Keratinocyte (primary cell): ENCODE data around the gene SRPRB. TPM values are rescaled to one million over a fixed set of nuclear protein-coding genes. Genes with fewer than 3 reads are reported as not detected.

Experiments
- DNase-seq: peaks from one replicate; pipeline ENCODE4 v3.0.0-alpha.2; 2011; ENCODE audit warnings: low read depth, missing footprints, low spot score
- FAIRE-seq: peaks from 2 replicates; lab custom pipeline; 2011; peaks lifted over from hg19 to GRCh38; lab: Jason Lieb, UNC
- H2AFZ ChIP-seq: 2 replicates; pipeline ENCODE4 v1.6.0; 2012; ENCODE audit warnings: low read length, control low read depth, inconsistent platforms; ENCODE audit not compliant: control insufficient read depth
- H3K27ac ChIP-seq: 2 replicates; pipeline ENCODE4 v1.5.1; 2011; ENCODE audit warnings: low read length; ENCODE audit not compliant: control insufficient read depth, insufficient read depth
- H3K27me3 ChIP-seq: 3 replicates; pipeline ENCODE4 v1.6.0; 2011; ENCODE audit warnings: low read length; ENCODE audit not compliant: control insufficient read depth, insufficient read depth; ENCODE audit errors: extremely low read depth
- H3K36me3 ChIP-seq, 2 experiments: 2 replicates in 1 of 2; 3 replicates in 1 of 2; pipeline ENCODE4 v1.5.1; 2011; ENCODE audit warnings: low read length in 2 of 2, mild to moderate bottlenecking in 1 of 2; ENCODE audit not compliant: control insufficient read depth in 2 of 2, insufficient read depth in 2 of 2; ENCODE audit errors: extremely low read depth in 1 of 2
- H3K4me1 ChIP-seq: 3 replicates; pipeline ENCODE4 v1.5.1; 2011; ENCODE audit warnings: low read length; ENCODE audit not compliant: control insufficient read depth, insufficient read depth; ENCODE audit errors: extremely low read depth
- H3K4me2 ChIP-seq: 3 replicates; pipeline ENCODE4 v1.6.0; 2011; ENCODE audit warnings: low read depth, low read length; ENCODE audit not compliant: control insufficient read depth, insufficient read depth; ENCODE audit errors: extremely low read depth
- H3K4me3 ChIP-seq, 3 experiments: fragments of 200-600 bp in 1 of 3; sonication (generic) in 1 of 3; 2 replicates in 2 of 3; 3 replicates in 1 of 3; pipeline ENCODE4 v1.5.1; 2011 to 2016; ENCODE audit warnings: low read length in 3 of 3, mild to moderate bottlenecking in 3 of 3, control low read depth in 2 of 3, inconsistent platforms in 1 of 3, low read depth in 1 of 3, mixed read lengths in 1 of 3, mixed run types in 1 of 3, moderate library complexity in 1 of 3; ENCODE audit not compliant: control insufficient read depth in 2 of 3, insufficient read depth in 2 of 3; ENCODE audit errors: extremely low read depth in 1 of 3
- H3K79me2 ChIP-seq: 2 replicates; pipeline ENCODE4 v1.6.0; 2012; ENCODE audit warnings: low read length; ENCODE audit not compliant: control insufficient read depth, insufficient read depth
- H3K9ac ChIP-seq: 3 replicates; pipeline ENCODE4 v1.6.0; 2011; ENCODE audit warnings: low read length; ENCODE audit not compliant: control insufficient read depth, insufficient read depth; ENCODE audit errors: extremely low read depth
- H3K9me1 ChIP-seq: 3 replicates; pipeline ENCODE4 v1.6.0; 2011; ENCODE audit warnings: low read length; ENCODE audit not compliant: control insufficient read depth, insufficient read depth; ENCODE audit errors: extremely low read depth
- H3K9me3 ChIP-seq: 2 replicates; pipeline ENCODE4 v1.5.1; 2012; ENCODE audit warnings: low read depth, low read length; ENCODE audit not compliant: control insufficient read depth
- H4K20me1 ChIP-seq: 3 replicates; pipeline ENCODE4 v1.6.0; 2011; ENCODE audit warnings: low read length; ENCODE audit not compliant: control insufficient read depth, insufficient read depth; ENCODE audit errors: extremely low read depth
- EZH2 ChIP-seq: IDR thresholded peaks from one replicate; pipeline ENCODE4 v1.6.1; 2012; ENCODE audit warnings: inconsistent platforms, mild to moderate bottlenecking, low read length, moderate library complexity
- dilution Hi-C: fragments of 300-500 bp; cut with MboI; formaldehyde crosslinking; loops from one replicate; pipeline ENCODE4 v1.7.0; 2020; ENCODE audit warnings: low sequenced_read_pairs; ENCODE audit not compliant: extremely low pct_ligation_motif_present
- polyA plus RNA-seq, 5 experiments: library from polyadenylated mRNA; depleted of rRNA in 3 of 5; stranded (reverse) in 3 of 5; stranded (forward) in 1 of 5; unstranded in 1 of 5; fragments of >200 nt; gene quantifications; 1 replicate in 1 of 5; 2 replicates in 3 of 5; 3 replicates in 1 of 5; pipeline versions ENCODE4 v1.2.1 to v1.2.3, GENCODE V29; 2011 to 2012; ENCODE audit warnings: missing spikeins in 2 of 5, low read depth in 1 of 5, low replicate concordance in 1 of 5
- TF ChIP-seq, protein P1 (sequence below), 3 experiments: IDR thresholded peaks in 1 of 3; conservative IDR thresholded peaks in 1 of 3; optimal IDR thresholded peaks in 1 of 3; 2 replicates in 2 of 3; 3 replicates in 1 of 3; pipeline versions ENCODE3 to v1.5.1; 2011; ENCODE audit warnings: low read length in 3 of 3, mild to moderate bottlenecking in 3 of 3, moderate library complexity in 2 of 3, control low read depth in 1 of 3, inconsistent platforms in 1 of 3; ENCODE audit not compliant: insufficient read depth in 2 of 3; ENCODE audit errors: extremely low read depth in 1 of 3

Gene SRPRB
- polyA plus RNA-seq, 1 donor (not counting 4 experiments of a cell fraction or from before 2014, with no cell fraction given): 55.9 TPM

DNA sequence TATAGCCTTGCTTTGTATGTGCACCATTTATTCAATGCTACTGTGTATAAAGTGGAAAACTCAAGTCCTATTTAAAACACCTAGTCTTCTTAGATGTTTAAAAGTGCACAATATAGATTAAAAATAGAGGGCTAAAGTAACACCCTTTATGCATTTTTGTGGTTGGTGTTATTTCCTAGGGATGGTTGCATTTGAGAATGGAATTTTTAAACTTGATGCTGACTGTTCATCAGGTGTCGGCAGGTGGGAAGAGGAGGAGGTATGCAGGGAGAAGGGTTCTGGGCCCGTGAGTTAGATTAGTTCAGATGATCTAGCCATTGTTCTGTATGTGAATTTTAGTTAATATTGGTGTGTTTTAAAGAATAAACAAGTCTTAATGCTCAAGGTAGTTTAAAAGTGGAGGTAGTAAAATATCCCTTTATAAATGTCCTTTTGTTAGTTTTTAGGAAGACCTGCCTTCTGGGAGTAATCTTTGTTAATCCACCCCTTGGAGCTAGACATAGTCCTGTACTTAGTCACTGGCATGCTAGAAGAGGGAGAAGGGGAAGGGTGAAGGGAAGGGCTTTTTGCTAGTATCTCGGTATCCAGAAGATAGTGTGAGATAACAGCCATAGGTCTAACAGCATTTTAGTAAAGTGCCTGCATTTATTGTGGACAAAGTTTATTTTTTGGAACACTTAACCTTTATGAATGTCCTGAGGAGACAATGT, 8.1 kb upstream of the SRPRB start:
- no peak overlapping the region for H2AFZ ChIP-seq
- no peak overlapping the region for H3K4me2 ChIP-seq
- DNase-seq (no peak), FAIRE-seq (no peak)
- H3K36me3 ChIP-seq: no peaks in the 10 kb centered on the region
- dilution Hi-C loops: no loop called here
- peaks cover 4% of the 10 kb centered on the region for H3K4me1 ChIP-seq
- H4K20me1 ChIP-seq: no peaks in the 10 kb centered on the region
- no peak overlapping the region for H3K9ac ChIP-seq
- H3K27me3 ChIP-seq: no peaks in the 10 kb centered on the region
- H3K9me3 ChIP-seq: no peaks in the 10 kb centered on the region
- H3K79me2 ChIP-seq: no peaks in the 10 kb centered on the region
- TF ChIP-seq, protein P1, sequence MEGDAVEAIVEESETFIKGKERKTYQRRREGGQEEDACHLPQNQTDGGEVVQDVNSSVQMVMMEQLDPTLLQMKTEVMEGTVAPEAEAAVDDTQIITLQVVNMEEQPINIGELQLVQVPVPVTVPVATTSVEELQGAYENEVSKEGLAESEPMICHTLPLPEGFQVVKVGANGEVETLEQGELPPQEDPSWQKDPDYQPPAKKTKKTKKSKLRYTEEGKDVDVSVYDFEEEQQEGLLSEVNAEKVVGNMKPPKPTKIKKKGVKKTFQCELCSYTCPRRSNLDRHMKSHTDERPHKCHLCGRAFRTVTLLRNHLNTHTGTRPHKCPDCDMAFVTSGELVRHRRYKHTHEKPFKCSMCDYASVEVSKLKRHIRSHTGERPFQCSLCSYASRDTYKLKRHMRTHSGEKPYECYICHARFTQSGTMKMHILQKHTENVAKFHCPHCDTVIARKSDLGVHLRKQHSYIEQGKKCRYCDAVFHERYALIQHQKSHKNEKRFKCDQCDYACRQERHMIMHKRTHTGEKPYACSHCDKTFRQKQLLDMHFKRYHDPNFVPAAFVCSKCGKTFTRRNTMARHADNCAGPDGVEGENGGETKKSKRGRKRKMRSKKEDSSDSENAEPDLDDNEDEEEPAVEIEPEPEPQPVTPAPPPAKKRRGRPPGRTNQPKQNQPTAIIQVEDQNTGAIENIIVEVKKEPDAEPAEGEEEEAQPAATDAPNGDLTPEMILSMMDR (optimal IDR thresholded peaks at IDR 0.05 in 1 of 3, IDR thresholded peaks at IDR 0.05 in 1 of 3, conservative IDR thresholded peaks at IDR 0.05 in 1 of 3; ENCODE audit: extremely low read depth in 1 of 3, insufficient read depth in 2 of 3, low read length in 3 of 3): no peak
- TF ChIP-seq EZH2: no peak
- no peak overlapping the region for H3K4me3 ChIP-seq
- H3K27ac ChIP-seq: no peak overlapping the region
- no peaks in the 10 kb centered on the region for H3K9me1 ChIP-seq

DNA sequence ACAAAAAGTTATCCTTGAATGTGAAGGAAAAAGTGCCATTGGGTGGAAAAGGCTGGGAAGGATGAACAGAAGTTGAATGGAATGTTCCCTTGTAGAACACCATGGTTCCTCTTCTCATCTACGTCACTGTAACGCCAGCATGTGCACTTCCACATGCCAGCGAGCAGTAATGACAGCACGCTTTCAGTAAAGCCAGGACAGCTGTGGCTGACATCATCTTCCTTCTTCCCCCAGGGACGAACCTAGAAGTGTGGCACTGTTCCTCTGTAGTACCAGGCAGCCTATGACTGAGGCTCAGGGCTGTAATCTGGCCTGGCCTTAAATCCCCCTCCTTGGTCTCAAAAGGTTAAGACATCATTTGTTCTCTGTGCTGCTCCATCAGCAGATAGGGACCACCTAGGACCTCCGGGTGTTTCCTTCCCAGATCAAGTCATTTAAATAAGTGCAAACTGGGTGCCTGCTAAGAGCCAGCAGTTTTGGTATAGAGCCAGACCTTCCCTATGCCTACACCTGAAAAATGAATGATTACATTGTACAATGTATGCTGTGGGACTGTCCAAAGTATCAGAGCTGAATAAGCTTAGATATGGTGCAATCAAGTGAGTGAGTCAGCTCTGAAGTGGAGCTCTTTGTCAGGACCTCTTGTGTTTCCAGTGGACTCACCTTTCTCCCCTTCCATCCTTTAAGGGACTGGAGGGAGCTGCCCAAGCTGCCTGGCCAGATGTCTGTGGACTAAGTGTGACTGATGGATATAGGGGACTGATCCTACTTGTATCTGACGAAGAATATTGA, 5.6 kb upstream of the SRPRB start:
- peak; percentile 79 for FAIRE-seq

More for the DNA sequence above, 5.6 kb upstream of the SRPRB start:
- no peak for TF ChIP-seq EZH2
- TF ChIP-seq, protein P1 (optimal IDR thresholded peaks at IDR 0.05 in 1 of 3, IDR thresholded peaks at IDR 0.05 in 1 of 3, conservative IDR thresholded peaks at IDR 0.05 in 1 of 3; ENCODE audit: extremely low read depth in 1 of 3, insufficient read depth in 2 of 3, low read length in 3 of 3): no peak
- no peak for DNase-seq
- dilution Hi-C loops: no loop called here
- Histone ChIP-seq H3K27ac (no peak overlapping the region), H3K27me3 (no peaks in the 10 kb centered on the region), H3K9me1 (no peaks in the 10 kb centered on the region), H3K9ac (no peak overlapping the region), H2AFZ (no peak overlapping the region), H3K4me1 (peaks cover 7% of the 10 kb centered on the region), H4K20me1 (no peaks in the 10 kb centered on the region), H3K9me3 (no peaks in the 10 kb centered on the region), H3K79me2 (no peaks in the 10 kb centered on the region), H3K4me3 (no peak overlapping the region), H3K36me3 (no peaks in the 10 kb centered on the region), H3K4me2 (no peak overlapping the region)
